Activated T-helper 1 cell treated with anti-CD3 and anti-CD28 coated beads, Interleukin-12 subunit alpha, Interleukin-12 subunit beta, Interleukin-2, Interleukin-4 antibody, amounts not matched to agents 30 ng/mL and 10 ng/mL and 1 ng/mL, durations not matched to agents 14 hours and 24 hours and 36 hours (primary cell): ENCODE results near the gene C1orf56. TPM values are rescaled to one million over a fixed set of nuclear protein-coding genes. Genes with fewer than 3 reads are reported as not detected.

Experiments used
- DNase-seq: peaks from one replicate; pipeline ENCODE4 v3.0.0; 2021; ENCODE audit warnings: low spot score
- H3K27ac Mint-ChIP-seq: one replicate; pipeline ENCODE4 v1.8.0; 2021; ENCODE audit warnings: mild to moderate bottlenecking, mixed read lengths
- H3K27me3 Mint-ChIP-seq: one replicate; pipeline ENCODE4 v1.8.0; 2022; ENCODE audit warnings: mild to moderate bottlenecking, moderate library complexity, mixed read lengths; ENCODE audit not compliant: insufficient read depth
- H3K36me3 Mint-ChIP-seq: one replicate; pipeline ENCODE4 v1.8.0; 2021; ENCODE audit warnings: low read depth, mixed read lengths
- H3K4me1 Mint-ChIP-seq: one replicate; pipeline ENCODE4 v1.8.0; 2021; ENCODE audit warnings: low read depth, mixed read lengths
- H3K4me3 Mint-ChIP-seq: one replicate; pipeline ENCODE4 v1.8.0; 2021; ENCODE audit warnings: mild to moderate bottlenecking, moderate library complexity, mixed read lengths
- H3K9me3 Mint-ChIP-seq: one replicate; pipeline ENCODE4 v1.8.0; 2021; ENCODE audit warnings: mixed read lengths
- intact Hi-C: fragments of 100-400 bp; cut with micrococcal nuclease; formaldehyde crosslinking; loops from one replicate; pipeline ENCODE4 v1.15.1; 2024
- total RNA-seq: library from RNA; stranded (reverse); gene quantifications from 2 replicates; pipeline ENCODE4 v1.2.3, GENCODE V29; 2022

The C1orf56 gene
- total RNA-seq, 1 donor from 2014 or later = 1.6 TPM

DNA sequence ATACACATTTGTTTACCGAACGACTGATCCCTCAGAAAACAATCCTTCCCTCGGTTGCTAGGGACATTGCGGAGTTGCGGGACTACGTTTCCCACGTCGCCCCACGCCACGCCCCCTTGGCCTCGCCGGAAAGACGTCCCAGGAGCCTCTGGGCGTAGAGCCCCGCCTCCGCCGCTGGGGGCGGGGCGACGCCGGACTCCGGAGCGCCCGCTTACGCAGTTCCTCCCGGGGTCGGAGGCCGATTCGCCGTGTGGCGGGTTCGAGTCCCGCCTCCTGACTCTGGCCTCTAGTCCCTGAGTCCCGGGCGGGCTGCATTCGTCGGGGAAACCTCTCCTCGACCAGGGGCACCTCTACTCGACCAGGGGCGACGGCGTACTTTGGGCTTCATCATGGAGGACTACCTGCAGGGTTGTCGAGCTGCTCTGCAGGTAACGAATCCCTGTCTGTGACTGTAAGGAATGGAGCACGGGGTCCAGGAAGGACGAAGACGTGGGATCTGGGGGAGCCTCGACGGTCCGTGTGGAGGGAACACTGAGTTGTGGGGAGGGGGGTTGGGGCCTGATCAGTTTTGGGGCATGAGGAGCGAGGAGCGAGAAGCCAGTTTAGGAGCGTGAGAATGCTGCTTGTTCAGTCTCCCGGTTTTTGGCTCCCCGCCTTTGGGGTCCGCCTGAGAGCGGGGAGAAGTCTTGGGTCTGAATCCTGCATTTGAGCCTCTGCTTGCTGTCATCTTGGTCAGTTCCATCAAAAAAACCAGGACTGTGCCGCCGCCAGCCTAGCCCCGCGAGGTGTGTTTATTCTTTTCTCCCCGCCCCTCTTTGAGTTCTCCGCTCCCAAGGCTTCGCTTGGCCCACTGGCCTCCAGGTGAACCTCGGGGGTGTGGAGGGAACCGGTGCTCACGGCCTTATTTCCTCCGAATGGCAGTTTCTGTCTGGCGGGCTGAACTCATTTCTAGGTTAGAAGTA lies 39.0 kb upstream of the C1orf56 start, which contains the start of gene PRUNE1:
PRUNE1 (plus strand) TSS at position 206 of the 962 bp plus-strand sequence; CDS start at position 390, 184 bp downstream.
- DNase-seq = peak; percentile 94
- Mint-ChIP-seq H3K4me1 (peaks cover 79% of the 10 kb centered on the region), H3K27ac (peak within 1 kb of the TSS; percentile 96), H3K36me3 (peaks cover 6% of the 10 kb centered on the region), H3K9me3 (no peaks in the 10 kb centered on the region), H3K4me3 (peak within 1 kb of the TSS; percentile 100), H3K27me3 (no peaks in the 10 kb centered on the region)
- intact Hi-C loops = loop anchor here (1.0 to 10.0 kb wide), 15 partner anchors 12 to 740 kb away; partner anchors contain the start of genes APH1A, ARNT, CERS2 and ENSA

GRCh38 chr1:151009206-151009587 lies 38.4 kb upstream of the C1orf56 start:
- peaks cover 75% of the 10 kb centered on the region for H3K4me1 Mint-ChIP-seq
- peaks cover 6% of the 10 kb centered on the region for H3K36me3 Mint-ChIP-seq
- no peaks in the 10 kb centered on the region for H3K9me3 Mint-ChIP-seq
- DNase-seq = no peak
- peak overlapping the region; percentile 100 for H3K4me3 Mint-ChIP-seq
- H3K27me3 Mint-ChIP-seq = no peaks in the 10 kb centered on the region
- peak overlapping the region; percentile 96 for H3K27ac Mint-ChIP-seq
- intact Hi-C loops = loop anchor here (2.0 to 10.0 kb wide), 5 partner anchors 16 to 740 kb away; partner anchors contain the start of genes APH1A, ARNT, TARS2 and ZNF687

GRCh38 chr1:151009674-151010345 lies 37.7 kb upstream of the C1orf56 start:
- H3K4me3 Mint-ChIP-seq = peak overlapping the region; percentile 100
- H3K36me3 Mint-ChIP-seq = peaks cover 6% of the 10 kb centered on the region
- H3K27ac Mint-ChIP-seq = no peak overlapping the region
- H3K9me3 Mint-ChIP-seq = no peaks in the 10 kb centered on the region
- H3K27me3 Mint-ChIP-seq = no peaks in the 10 kb centered on the region
- no peak for DNase-seq
- peaks cover 68% of the 10 kb centered on the region for H3K4me1 Mint-ChIP-seq
- intact Hi-C loops = loop anchor here (2.0 to 10.0 kb wide), 5 partner anchors 15 to 741 kb away; partner anchors contain the start of genes APH1A, ARNT, TARS2 and ZNF687

GRCh38 chr1:151010346-151010726 lies 37.2 kb upstream of the C1orf56 start:
- H3K9me3 Mint-ChIP-seq = no peaks in the 10 kb centered on the region
- no peaks in the 10 kb centered on the region for H3K27me3 Mint-ChIP-seq
- intact Hi-C loops = no loop called here
- DNase-seq = no peak
- H3K27ac Mint-ChIP-seq = no peak overlapping the region
- peaks cover 6% of the 10 kb centered on the region for H3K36me3 Mint-ChIP-seq
- no peak overlapping the region for H3K4me3 Mint-ChIP-seq
- peaks cover 63% of the 10 kb centered on the region for H3K4me1 Mint-ChIP-seq

DNA sequence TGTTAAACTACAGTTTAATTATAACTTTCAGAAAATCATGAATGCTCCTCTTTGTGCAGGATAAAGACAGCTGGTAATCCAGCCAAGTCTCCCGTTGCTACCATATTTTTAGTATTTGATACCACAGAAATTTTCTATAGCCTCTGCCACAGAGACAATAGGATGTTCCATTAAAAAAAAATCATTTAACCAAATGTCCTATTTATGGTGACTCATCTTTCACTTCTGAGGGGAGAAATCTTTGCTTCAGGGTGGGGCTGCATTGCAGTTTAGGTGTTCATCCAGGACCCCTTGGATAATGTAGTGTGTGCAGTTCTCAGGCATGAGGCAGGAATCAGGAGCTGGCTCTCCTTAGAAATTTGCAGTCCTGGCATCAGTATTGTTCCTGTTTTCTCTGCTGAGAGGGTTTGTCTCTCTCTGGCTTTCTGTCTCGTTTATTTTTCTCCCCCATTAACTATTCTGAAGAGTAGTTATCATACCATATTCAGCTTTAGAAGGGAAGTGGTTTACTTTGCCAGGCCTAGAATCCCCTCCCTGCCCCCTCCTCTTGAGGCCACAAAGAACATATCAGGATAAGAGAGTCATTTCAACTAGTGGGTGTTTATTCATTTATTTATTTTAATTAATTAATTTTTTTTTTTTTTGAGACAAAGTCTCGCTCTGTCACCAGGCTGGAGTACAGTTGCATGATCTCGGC lies 36.2 kb upstream of the C1orf56 start:
- no peaks in the 10 kb centered on the region for H3K9me3 Mint-ChIP-seq
- H3K4me3 Mint-ChIP-seq = no peak overlapping the region
- H3K27ac Mint-ChIP-seq = no peak overlapping the region
- H3K27me3 Mint-ChIP-seq = no peaks in the 10 kb centered on the region
- DNase-seq = no peak
- H3K4me1 Mint-ChIP-seq = peaks cover 54% of the 10 kb centered on the region
- H3K36me3 Mint-ChIP-seq = peaks cover 6% of the 10 kb centered on the region
- intact Hi-C loops = no loop called here

DNA sequence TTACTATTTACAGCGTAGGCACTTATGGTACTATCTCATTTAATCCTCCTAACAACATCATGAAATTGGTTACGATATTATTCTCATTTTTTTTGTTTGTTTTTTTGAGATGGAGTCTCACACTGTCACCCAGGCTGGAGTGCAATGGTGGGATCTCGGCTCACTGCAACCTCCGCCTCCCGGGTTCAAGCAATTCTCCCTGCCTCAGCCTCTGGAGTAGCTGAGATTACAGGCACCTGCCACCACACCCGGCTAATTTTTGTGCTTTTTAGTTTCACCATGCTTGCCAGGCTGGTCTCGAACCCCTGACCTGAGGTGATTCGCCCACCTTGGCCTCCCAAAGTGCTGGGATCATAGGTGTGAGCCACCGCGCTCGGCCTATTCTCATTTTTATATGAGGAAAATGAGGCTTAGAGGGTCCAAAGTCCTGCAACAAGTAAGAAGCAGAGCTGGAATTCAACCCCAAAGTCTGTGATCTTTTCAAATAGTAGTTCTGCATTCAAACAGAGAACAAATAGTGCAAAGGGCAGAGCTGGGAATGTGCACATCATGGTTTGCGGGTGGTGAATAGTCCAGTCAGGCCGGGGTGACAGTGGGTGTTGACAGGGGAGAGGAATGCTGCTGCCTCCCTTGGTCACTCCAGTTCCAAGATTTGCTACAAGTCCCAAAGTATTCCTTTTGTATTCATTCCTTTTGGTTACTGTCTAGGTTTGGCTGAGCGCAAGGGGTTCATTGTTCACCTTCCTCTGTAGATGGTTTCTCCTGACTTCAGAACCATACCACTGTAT lies 34.7 kb upstream of the C1orf56 start:
- Mint-ChIP-seq H3K36me3 (peaks cover 6% of the 10 kb centered on the region), H3K4me3 (no peak overlapping the region), H3K27ac (no peak overlapping the region), H3K4me1 (peaks cover 39% of the 10 kb centered on the region), H3K27me3 (no peaks in the 10 kb centered on the region), H3K9me3 (no peaks in the 10 kb centered on the region)
- no peak for DNase-seq
- intact Hi-C loops = no loop called here

GRCh38 chr1:151013518-151013917 lies 34.0 kb upstream of the C1orf56 start:
- intact Hi-C loops = no loop called here
- H3K4me1 Mint-ChIP-seq = peaks cover 39% of the 10 kb centered on the region
- H3K4me3 Mint-ChIP-seq = no peak overlapping the region
- DNase-seq = no peak
- no peaks in the 10 kb centered on the region for H3K27me3 Mint-ChIP-seq
- H3K27ac Mint-ChIP-seq = no peak overlapping the region
- peaks cover 7% of the 10 kb centered on the region for H3K36me3 Mint-ChIP-seq
- no peaks in the 10 kb centered on the region for H3K9me3 Mint-ChIP-seq

GRCh38 chr1:151024540-151025146 lies 22.9 kb upstream of the C1orf56 start:
- DNase-seq = peak; percentile 71
- H3K9me3 Mint-ChIP-seq = no peaks in the 10 kb centered on the region
- H3K4me1 Mint-ChIP-seq = peaks cover 6% of the 10 kb centered on the region
- intact Hi-C loops = loop anchor here (1.0 to 2.0 kb wide), 5 partner anchors 16 to 132 kb away; partner anchors contain the start of genes C1orf56, CDC42SE1, GABPB2 and PRUNE1
- no peak overlapping the region for H3K27ac Mint-ChIP-seq
- H3K27me3 Mint-ChIP-seq = no peaks in the 10 kb centered on the region
- H3K4me3 Mint-ChIP-seq = peak overlapping the region; percentile 26
- H3K36me3 Mint-ChIP-seq = peaks cover 13% of the 10 kb centered on the region

DNA sequence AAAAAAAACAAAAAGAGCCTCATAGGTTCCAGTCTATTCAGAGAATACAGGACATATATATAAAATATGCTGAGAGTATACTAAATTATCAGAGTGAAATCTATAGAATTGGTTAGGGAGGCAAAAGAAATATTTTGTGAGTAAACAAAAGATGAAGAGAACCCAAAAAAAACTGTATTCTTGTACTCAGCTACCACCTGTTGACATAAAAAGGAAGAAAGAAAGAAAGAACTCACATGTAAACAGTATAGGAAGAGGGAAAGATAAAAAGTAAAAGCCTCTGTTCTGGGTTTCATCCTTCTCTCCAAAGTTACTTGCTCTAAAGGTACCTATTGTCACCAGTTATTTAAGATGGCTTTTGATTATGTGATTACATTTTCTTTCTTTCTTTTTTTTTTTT lies 21.1 kb upstream of the C1orf56 start:
- no peak for DNase-seq
- intact Hi-C loops = no loop called here
- H3K36me3 Mint-ChIP-seq = peaks cover 19% of the 10 kb centered on the region
- H3K4me1 Mint-ChIP-seq = peaks cover 6% of the 10 kb centered on the region
- no peak overlapping the region for H3K27ac Mint-ChIP-seq
- no peaks in the 10 kb centered on the region for H3K9me3 Mint-ChIP-seq
- H3K27me3 Mint-ChIP-seq = no peaks in the 10 kb centered on the region
- no peak overlapping the region for H3K4me3 Mint-ChIP-seq

- peaks cover 38% of the 10 kb centered on the region for H3K36me3 Mint-ChIP-seq
- DNase-seq = no peak
- no peaks in the 10 kb centered on the region for H3K4me1 Mint-ChIP-seq
- H3K27ac Mint-ChIP-seq = no peak overlapping the region
- no peaks in the 10 kb centered on the region for H3K9me3 Mint-ChIP-seq
- H3K27me3 Mint-ChIP-seq = no peaks in the 10 kb centered on the region
- H3K4me3 Mint-ChIP-seq = no peak overlapping the region
- intact Hi-C loops = no loop called here
Measured at GRCh38 chr1:151032164-151032563, 15.4 kb upstream of the C1orf56 start.

GRCh38 chr1:151035167-151035566 lies 12.4 kb upstream of the C1orf56 start:
- Mint-ChIP-seq H3K27ac (no peak overlapping the region), H3K36me3 (peaks cover 35% of the 10 kb centered on the region), H3K27me3 (no peaks in the 10 kb centered on the region), H3K9me3 (no peaks in the 10 kb centered on the region), H3K4me3 (no peak overlapping the region), H3K4me1 (no peaks in the 10 kb centered on the region)
- no peak for DNase-seq
- intact Hi-C loops = no loop called here
